Kasumi-1 (cell line): Measurements from ENCODE around the gene CHD9.
"Not testable (repeated sequence)": the region's sequence is repeated elsewhere in the genome, so short reads cannot be mapped to it uniquely, and the experiment has no call there.

ENCODE experiments used
- DNase-seq, 2 experiments: peaks; one replicate each; lab custom pipeline; 2025; lab: John Stamatoyannopoulos, UW

Gene CHD9

GRCh38 chr16:53282328-53282727 lies 227.5 kb downstream of the CHD9 start:
- no peak for DNase-seq

- DNase-seq = peak; percentile 40 to 59
Observed at GRCh38 chr16:53282975-53283946, 228.5 kb downstream of the CHD9 start.

GRCh38 chr16:53285236-53285635 lies 230.4 kb downstream of the CHD9 start:
- DNase-seq = no peak

GRCh38 chr16:53290520-53290919 lies 235.7 kb downstream of the CHD9 start:
- DNase-seq = no peak

- no peak for DNase-seq
Observed at GRCh38 chr16:53291757-53292392, 237.1 kb downstream of the CHD9 start.

GRCh38 chr16:53297477-53297876 lies 242.7 kb downstream of the CHD9 start:
- no peak for DNase-seq

- DNase-seq = no peak
Observed at GRCh38 chr16:53304334-53304733, 249.5 kb downstream of the CHD9 start.

GRCh38 chr16:53305743-53306142 lies 251.0 kb downstream of the CHD9 start:
- DNase-seq = no peak

- DNase-seq = no peak
Observed at GRCh38 chr16:53309457-53309856, 254.7 kb downstream of the CHD9 start.

- no peak for DNase-seq
Observed at GRCh38 chr16:53320992-53321391, 266.2 kb downstream of the CHD9 start.

- DNase-seq = peak; percentile 38 to 49
Observed at GRCh38 chr16:53323924-53324323, 269.1 kb downstream of the CHD9 start.

GRCh38 chr16:53330991-53331390 lies 276.2 kb downstream of the CHD9 start:
- DNase-seq = not testable (repeated sequence)

GRCh38 chr16:53334581-53334980 lies 279.8 kb downstream of the CHD9 start:
- DNase-seq = no peak

- no peak for DNase-seq
Observed at GRCh38 chr16:53337294-53337693, 282.5 kb downstream of the CHD9 start.

GRCh38 chr16:53341792-53342191 lies 287.0 kb downstream of the CHD9 start:
- DNase-seq = no peak

GRCh38 chr16:53355064-53355463 lies 300.3 kb downstream of the CHD9 start:
- no peak for DNase-seq

- DNase-seq = no peak
Observed at GRCh38 chr16:53356478-53357207, 301.9 kb downstream of the CHD9 start.

- no peak for DNase-seq
Observed at GRCh38 chr16:53357208-53357586, 302.4 kb downstream of the CHD9 start.

GRCh38 chr16:53357955-53358354 lies 303.2 kb downstream of the CHD9 start:
- DNase-seq = no peak

GRCh38 chr16:53358884-53359283 lies 304.1 kb downstream of the CHD9 start:
- DNase-seq = no peak

GRCh38 chr16:53369921-53370320 lies 315.1 kb downstream of the CHD9 start:
- peak; percentile 22 to 27 for DNase-seq

- no peak for DNase-seq
Observed at GRCh38 chr16:53370827-53371226, 316.0 kb downstream of the CHD9 start.
